Measurements from ENCODE around the gene UFD1. TPM values are rescaled to one million over a fixed set of nuclear protein-coding genes. Genes with fewer than 3 reads are reported as not detected.

The UFD1 gene
- total and polyA plus RNA-seq, 9 of the 15 experiments (the other 6 are each of a cell fraction or from before 2014, with no cell fraction given) = 238 to 645 (median 363) TPM

- TF ChIP-seq ZBTB40 (IDR thresholded peaks at IDR 0.05) (no peak), ZBTB40 (CRISPR knock-in tag; IDR thresholded peaks at IDR 0.05) (peak; percentile 42; the same call in 1 of the 2 replicates), ZNF589 (CRISPR knock-in tag; IDR thresholded peaks at IDR 0.05; ENCODE audit: low read depth) (0 out of 2 replicates have a peak, but pooled peaks have one; percentile 64), STAT6 (CRISPR knock-in tag; IDR thresholded peaks at IDR 0.05) (no peak), ZBTB2 (IDR thresholded peaks at IDR 0.05) (no peak), KLF10 (CRISPR knock-in tag; IDR thresholded peaks at IDR 0.05) (no peak), ETS1 (conservative IDR thresholded peaks at IDR 0.05; ENCODE audit: control insufficient read depth, low read depth, low read length) (no peak), HMGN3 (IDR thresholded peaks at IDR 0.05; ENCODE audit: borderline replicate concordance, extremely low read depth, insufficient read length, low read depth, low read length) (no peak), ZNF699 (CRISPR knock-in tag; IDR thresholded peaks at IDR 0.05; ENCODE audit: insufficient replicate concordance) (peak; percentile 55), BRD9 (IDR thresholded peaks at IDR 0.05; ENCODE audit: low read depth, partially characterized antibody) (peak; percentile 22), SMARCC2 (IDR thresholded peaks at IDR 0.05; ENCODE audit: low read depth) (no peak), HDGF (IDR thresholded peaks at IDR 0.05) (peak; percentile 54; the same call in 1 of the 2 replicates), MAZ (CRISPR knock-in tag; conservative IDR thresholded peaks at IDR 0.05 in 1 of 2, IDR thresholded peaks at IDR 0.05 in 1 of 2) (no peak)
Measured at GRCh38 chr22:19402642-19403191, 76.3 kb downstream of the UFD1 start (continued).
